Small intestine (tissue), 7 donors: ENCODE data around the gene CMTM5. TPM values are rescaled to one million over a fixed set of nuclear protein-coding genes. Genes with fewer than 3 reads are reported as not detected.
"Not testable (repeated sequence)": the region's sequence is repeated elsewhere in the genome, so short reads cannot be mapped to it uniquely, and the experiment has no call there.

Experiments used
- DNase-seq, 2 donors: peaks; one replicate each; pipeline versions ENCODE4 v3.0.0 to v3.0.0-alpha.2; 2013
- FAIRE-seq: peaks from 2 replicates; lab custom pipeline; 2012; peaks lifted over from hg19 to GRCh38; lab: Jason Lieb, UNC
- H3K27ac ChIP-seq, 3 donors: one replicate each; pipeline ENCODE4 v1.5.1; 2013; ENCODE audit warnings: low read length in 2 of 3, mild to moderate bottlenecking in 2 of 3, control low read depth in 1 of 3, inconsistent platforms in 1 of 3, low read depth in 1 of 3, moderate library complexity in 1 of 3
- H3K27me3 ChIP-seq, 3 donors: one replicate each; pipeline ENCODE4 v1.6.1; 2013; ENCODE audit warnings: low read length in 3 of 3, inconsistent platforms in 1 of 3; ENCODE audit not compliant: control insufficient read depth in 3 of 3, insufficient read depth in 3 of 3
- H3K36me3 ChIP-seq, 3 donors: one replicate each; pipeline ENCODE4 v1.6.1; 2013; ENCODE audit warnings: low read length in 3 of 3, inconsistent platforms in 1 of 3, low read depth in 1 of 3, mild to moderate bottlenecking in 1 of 3, moderate library complexity in 1 of 3; ENCODE audit not compliant: control insufficient read depth in 3 of 3, insufficient read depth in 2 of 3
- H3K4me1 ChIP-seq, 3 donors: one replicate each; pipeline ENCODE4 v1.6.1; 2013; ENCODE audit warnings: low read length in 2 of 3, inconsistent platforms in 1 of 3, low read depth in 1 of 3, mild to moderate bottlenecking in 1 of 3, moderate library complexity in 1 of 3; ENCODE audit not compliant: control insufficient read depth in 3 of 3, insufficient read depth in 2 of 3
- H3K4me3 ChIP-seq, 3 donors: one replicate each; pipeline ENCODE4 v1.5.1; 2013; ENCODE audit warnings: low read length in 3 of 3, control low read depth in 1 of 3, inconsistent platforms in 1 of 3, low read depth in 1 of 3, mild to moderate bottlenecking in 1 of 3, moderate library complexity in 1 of 3
- H3K9me3 ChIP-seq, 2 donors: one replicate each; pipeline ENCODE4 v1.6.1; 2013; ENCODE audit warnings: low read depth in 1 of 2, low read length in 1 of 2; ENCODE audit not compliant: control insufficient read depth in 2 of 2, insufficient read depth in 1 of 2
- WGBS, 3 donors: extraction: QIAGEN DNeasy Blood & Tissue Kit; methylation state at CpG; one replicate each; pipeline ENCODE4 v1.1.7; 2013; 5-methylcytosine and 5-hydroxymethylcytosine counted together
- polyA plus RNA-seq, 4 donors: library from polyadenylated mRNA; stranded (reverse) in 3 of 4; unstranded in 1 of 4; fragments of 200-250 nt in 3 of 4; fragments of 120-200 nt in 1 of 4; gene quantifications; one replicate each; pipeline versions ENCODE4 v1.2.1 to v1.2.3, GENCODE V29; 2013
- donor health status: healthy with polysubstance abuse.
- donor health status: control.
- donor health status: control.
- donor health status: Bipolar disorder and iron deficiency.
- donor health status: healthy.

The CMTM5 gene
- polyA plus RNA-seq, 4 donors = 0.61 to 0.97 TPM; not detected in 2

DNA sequence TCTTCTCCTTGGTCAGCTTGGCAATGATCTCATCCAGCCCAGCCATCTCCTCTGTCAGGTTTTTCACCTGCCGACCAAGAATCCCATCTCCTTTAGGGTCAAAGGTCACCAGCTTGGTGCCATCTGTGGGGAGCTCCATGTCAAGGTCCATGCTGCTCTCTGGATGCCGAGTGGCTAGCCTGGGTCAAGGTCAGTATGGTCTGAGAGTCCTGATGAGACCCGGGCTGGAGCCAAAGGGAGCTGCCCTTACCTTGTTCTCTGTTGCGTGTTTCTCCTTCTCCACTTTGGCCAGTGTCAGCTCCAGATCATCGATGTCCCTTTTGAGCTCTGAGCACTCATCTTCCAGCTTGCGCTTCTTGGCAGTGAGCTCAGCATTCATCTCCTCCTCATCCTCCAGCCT is 46.8 kb downstream of the CMTM5 start:
- WGBS, 3 donors = 66 to 82% (median 76%) methylated on average over 6 of the region's 6 CpGs
- DNase-seq (no peak), FAIRE-seq (no peak)
- H3K27ac ChIP-seq = no peak overlapping the region
- no peak overlapping the region for H3K4me3 ChIP-seq
- no peaks in the 10 kb centered on the region for H3K36me3 ChIP-seq
- H3K9me3 ChIP-seq = no peaks in the 10 kb centered on the region
- peaks cover 0 to 2% (median 0%) of the 10 kb centered on the region in 3 donors for H3K27me3 ChIP-seq
- H3K4me1 ChIP-seq = no peaks in the 10 kb centered on the region

- H3K4me1 ChIP-seq = no peaks in the 10 kb centered on the region
- FAIRE-seq (no peak), DNase-seq (no peak)
- peaks cover 0 to 4% (median 0%) of the 10 kb centered on the region in 3 donors for H3K27me3 ChIP-seq
- no peak overlapping the region for H3K4me3 ChIP-seq
- H3K9me3 ChIP-seq = no peaks in the 10 kb centered on the region
- H3K36me3 ChIP-seq = no peaks in the 10 kb centered on the region
- H3K27ac ChIP-seq = no peak overlapping the region
- WGBS, 3 donors = 67 to 75% (median 75%) methylated on average over 10 of the region's 10 CpGs
Observed at GRCh38 chr14:23425169-23425568, 48.3 kb downstream of the CMTM5 start.

- not testable (repeated sequence) for DNase-seq, FAIRE-seq, H3K4me1 ChIP-seq, H3K4me3 ChIP-seq, H3K9me3 ChIP-seq, H3K36me3 ChIP-seq, H3K27me3 ChIP-seq, H3K27ac ChIP-seq
- 84 to 91% (median 86%) methylated on average over 6 of the region's 6 CpGs for WGBS, 3 donors
Observed at GRCh38 chr14:23425798-23426197, 49.0 kb downstream of the CMTM5 start.

- no peaks in the 10 kb centered on the region for H3K4me1 ChIP-seq
- H3K4me3 ChIP-seq = no peak overlapping the region
- DNase-seq (no peak), FAIRE-seq (no peak)
- no peak overlapping the region for H3K27ac ChIP-seq
- H3K9me3 ChIP-seq = no peaks in the 10 kb centered on the region
- WGBS, 3 donors = 89 to 92% (median 91%) methylated on average over 12 to 13 of the region's 13 CpGs
- H3K36me3 ChIP-seq = no peaks in the 10 kb centered on the region
- H3K27me3 ChIP-seq = peaks cover 0 to 8% (median 0%) of the 10 kb centered on the region in 3 donors
Observed at GRCh38 chr14:23428686-23429495, 52.0 kb downstream of the CMTM5 start.

Other genes with a start within 250 kb of the CMTM5 start
- 10 to 100 TPM; 11.3 to 69.2 (median 39.9) TPM for gene SLC7A8, start 193.4 kb upstream of the CMTM5 start, polyA plus RNA-seq
- under 1 TPM in 3 of 4 donors, not detected in 1; 0.07 to 0.45 (median 0.27) TPM for gene RNF212B, start 139.1 kb upstream of the CMTM5 start, polyA plus RNA-seq
- 10 to 100 TPM in 1 of 4 donors, 1 to 10 TPM in 3; 3.2 to 17.5 (median 7.6) TPM for gene HOMEZ, start 90.9 kb upstream of the CMTM5 start, polyA plus RNA-seq
- gene PPP1R3E, start 74.2 kb upstream of the CMTM5 start, polyA plus RNA-seq = 10 to 100 TPM in 2 of 4 donors, 1 to 10 TPM in 2; 6.7 to 27.0 (median 14.5) TPM
- gene BCL2L2, start 70.2 kb upstream of the CMTM5 start, polyA plus RNA-seq = 10 to 100 TPM; 30.8 to 50.0 (median 37.7) TPM
- 100 to 1,000 TPM; 119 to 170 (median 147) TPM for gene PABPN1, start 55.6 kb upstream of the CMTM5 start, polyA plus RNA-seq
- 10 to 100 TPM in 2 of 4 donors, 1 to 10 TPM in 1, under 1 TPM in 1; 0.67 to 36.3 (median 7.4) TPM for gene SLC22A17, start 24.2 kb upstream of the CMTM5 start, polyA plus RNA-seq
- gene EFS, start 11.9 kb upstream of the CMTM5 start, polyA plus RNA-seq = 10 to 100 TPM in 1 of 4 donors, 1 to 10 TPM in 1, under 1 TPM in 2; 0.54 to 11.5 (median 1.8) TPM
- not detected for gene IL25, start 4.2 kb upstream of the CMTM5 start, polyA plus RNA-seq
- gene MYH6, start 31.2 kb downstream of the CMTM5 start, polyA plus RNA-seq = 10 to 100 TPM in 1 of 4 donors, 1 to 10 TPM in 1, under 1 TPM in 2; 0.01 to 52.1 (median 1.1) TPM
- 1 to 10 TPM in 3 of 4 donors, under 1 TPM in 1; 0.37 to 8.6 (median 2.6) TPM for gene MYH7, start 58.6 kb downstream of the CMTM5 start, polyA plus RNA-seq
- gene NGDN, start 92.7 kb downstream of the CMTM5 start, polyA plus RNA-seq = 10 to 100 TPM; 38.2 to 48.1 (median 45.2) TPM
- gene ZFHX2, start 174.7 kb downstream of the CMTM5 start, polyA plus RNA-seq = 1 to 10 TPM in 1 of 4 donors, under 1 TPM in 1, not detected in 2; 0.55 to 2.2 TPM
- gene THTPA, start 179.2 kb downstream of the CMTM5 start, polyA plus RNA-seq = 10 to 100 TPM in 3 of 4 donors, 1 to 10 TPM in 1; 9.7 to 26.7 (median 15.5) TPM
- 100 to 1,000 TPM in 3 of 4 donors, 10 to 100 TPM in 1; 80.4 to 376 (median 181) TPM for gene AP1G2, start 190.7 kb downstream of the CMTM5 start, polyA plus RNA-seq
- gene JPH4, start 201.7 kb downstream of the CMTM5 start, polyA plus RNA-seq = 1 to 10 TPM in 2 of 4 donors, under 1 TPM in 1, not detected in 1; 0.43 to 4.0 (median 1.1) TPM